GM15510 (cell line): ENCODE measurements around the gene DNAH10.

ENCODE experiments used
- POLR2A ChIP-seq: IDR thresholded peaks from 3 replicates; pipeline ENCODE4 v1.6.1; 2011; ENCODE audit warnings: borderline replicate concordance; ENCODE audit not compliant: insufficient read length; ENCODE audit errors: extremely low read depth

Gene DNAH10

DNA sequence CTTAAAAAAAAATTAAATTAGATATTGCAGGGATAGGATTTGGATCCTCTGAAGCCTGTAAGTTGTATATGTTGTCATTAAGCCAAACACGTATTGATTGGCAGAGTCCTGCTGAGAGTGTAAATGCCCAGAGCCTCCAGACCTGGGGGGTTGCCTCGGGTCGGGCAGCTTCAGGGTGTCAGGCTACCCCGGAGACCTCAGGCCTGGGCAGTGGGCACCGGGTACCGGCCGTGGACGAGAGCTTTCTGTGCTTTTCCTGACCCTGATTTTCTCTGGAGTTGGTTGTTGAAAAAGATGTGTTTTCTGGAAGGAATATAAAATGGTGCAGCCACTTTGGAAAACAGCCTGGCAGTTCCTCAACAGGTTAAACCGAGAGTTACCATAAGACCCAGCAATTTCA is 96.1 kb downstream of the DNAH10 start:
- TF ChIP-seq POLR2A, result no peak

- TF ChIP-seq POLR2A, result no peak
Measured at GRCh38 chr12:123859035-123859434, 96.9 kb downstream of the DNAH10 start.

DNA sequence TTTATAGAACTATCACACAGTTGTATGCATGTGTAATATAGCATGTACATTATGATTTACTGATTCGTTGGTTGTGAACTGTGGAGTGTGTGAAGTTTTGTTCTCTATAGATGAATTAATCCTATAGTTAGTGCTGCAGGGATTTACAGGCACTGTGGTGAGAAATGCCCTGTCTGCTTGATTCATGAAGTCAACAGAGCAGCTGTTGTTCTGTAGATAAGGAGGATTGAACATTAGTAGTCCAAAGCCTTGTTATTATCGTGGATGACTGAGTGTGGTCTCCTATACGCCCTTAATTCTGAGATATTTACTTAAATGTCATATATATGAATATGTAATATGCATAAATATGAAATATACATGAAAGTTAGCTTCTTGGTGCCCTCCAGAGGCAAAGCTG is 98.3 kb downstream of the DNAH10 start:
- TF ChIP-seq POLR2A, result no peak

DNA sequence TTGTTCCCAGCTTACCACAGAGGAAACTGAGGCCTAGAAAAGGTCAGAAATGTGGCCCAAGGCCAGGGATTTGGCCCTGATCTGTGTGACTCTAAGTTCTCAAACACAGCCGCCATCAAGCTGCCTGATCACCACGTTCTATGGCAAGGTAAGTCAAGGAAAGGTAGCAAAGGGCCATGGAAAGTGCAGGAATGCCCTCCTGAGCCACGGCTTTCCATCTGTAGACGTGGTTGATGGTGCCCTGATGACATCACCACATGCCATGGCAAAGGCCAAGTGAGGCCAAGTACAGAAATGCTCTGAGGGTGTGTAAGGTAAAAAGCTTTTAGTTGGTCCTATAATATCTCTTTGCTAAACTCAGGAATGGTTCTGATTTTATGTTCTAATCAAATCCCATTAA is 99.3 kb downstream of the DNAH10 start:
- TF ChIP-seq POLR2A, result no peak

GRCh38 chr12:123867141-123867540 is 105.0 kb downstream of the DNAH10 start:
- TF ChIP-seq POLR2A, result no peak

DNA sequence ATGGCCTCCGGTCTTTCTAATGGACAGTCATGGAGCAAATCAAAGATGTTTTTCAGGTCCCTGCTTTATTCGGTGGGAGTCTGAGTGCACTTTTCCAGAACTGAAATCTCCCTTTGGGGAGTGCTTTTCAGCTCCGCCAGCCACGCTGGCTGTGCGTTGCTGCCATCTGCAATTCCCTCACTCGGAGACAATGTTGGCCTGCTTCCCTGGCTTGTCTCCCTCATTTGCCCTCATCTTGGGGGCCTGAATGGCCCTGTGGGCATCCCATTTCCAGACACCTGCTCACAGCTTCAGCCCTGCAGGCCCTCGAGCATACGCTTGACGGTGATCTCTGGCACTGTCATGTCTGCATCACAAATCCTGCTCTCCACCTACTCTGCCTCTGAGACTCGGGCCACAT is 106.7 kb downstream of the DNAH10 start:
- no peak for TF ChIP-seq POLR2A

DNA sequence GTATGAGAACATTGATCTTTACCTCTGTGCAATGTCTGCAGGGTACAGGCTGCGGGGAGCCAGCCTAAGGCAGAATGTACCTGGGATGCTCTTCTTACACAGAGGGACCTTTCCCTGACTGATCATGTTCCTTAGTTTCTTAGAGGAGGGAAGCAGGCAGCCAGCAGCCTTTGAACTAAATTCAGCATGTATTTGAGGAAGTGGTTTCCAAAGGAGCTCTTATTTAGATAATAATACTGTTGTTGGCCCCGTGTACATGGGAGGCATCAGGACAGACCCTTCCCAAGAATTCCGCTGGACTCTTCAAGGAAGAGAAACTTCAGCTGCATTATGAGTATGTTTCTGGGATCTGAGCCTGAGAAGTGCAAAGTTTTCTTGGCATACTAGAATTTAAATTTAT is 111.7 kb downstream of the DNAH10 start:
- no peak for TF ChIP-seq POLR2A

- TF ChIP-seq POLR2A, result no peak
Measured at GRCh38 chr12:123877968-123878367, 115.9 kb downstream of the DNAH10 start.

DNA sequence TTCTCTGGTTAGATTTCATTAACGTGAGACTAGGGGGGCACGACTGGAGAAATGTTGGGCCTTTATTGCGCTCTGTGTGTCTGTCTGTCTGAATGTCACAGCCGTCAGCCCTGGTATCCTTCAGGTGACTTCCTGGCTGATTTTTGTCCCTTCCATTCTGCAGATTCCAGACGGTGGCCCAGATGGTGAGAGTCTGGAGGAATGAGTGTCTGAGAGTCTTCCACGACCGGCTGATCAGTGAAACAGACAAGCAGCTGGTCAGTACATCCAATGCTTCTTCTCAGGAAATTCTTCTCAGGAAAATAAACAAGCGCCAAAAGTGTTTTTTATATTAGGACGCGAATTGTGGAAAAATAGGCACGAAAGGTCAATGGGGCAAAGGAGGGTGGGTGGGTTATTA is 117.0 kb downstream of the DNAH10 start:
- no peak for TF ChIP-seq POLR2A

- no peak for TF ChIP-seq POLR2A
Measured at GRCh38 chr12:123879691-123880090, 117.6 kb downstream of the DNAH10 start.

DNA sequence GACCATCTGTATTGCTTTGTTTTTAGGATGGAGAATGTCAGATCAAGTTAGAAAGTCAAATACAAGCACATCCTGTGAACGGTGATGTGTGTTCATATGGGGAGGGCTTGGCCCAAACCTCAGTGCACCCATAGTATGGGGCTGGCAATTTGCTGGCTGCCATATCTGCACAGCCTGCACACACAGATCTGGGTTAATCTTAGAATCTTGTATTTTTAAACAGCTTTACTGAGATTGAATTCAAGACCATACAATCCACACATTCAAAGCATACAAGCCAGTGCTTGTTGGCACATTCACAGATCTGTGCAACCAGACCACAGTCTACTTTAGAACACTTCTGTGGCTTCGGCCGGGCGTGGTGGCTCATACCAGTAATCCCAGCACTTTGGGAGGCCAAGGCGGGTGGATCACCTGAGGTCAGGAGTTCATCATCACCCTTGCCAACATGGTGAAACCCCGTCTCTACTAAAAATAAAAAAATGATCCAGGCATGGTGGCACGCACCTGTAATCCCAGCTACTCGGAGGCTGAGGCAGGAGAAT is 120.1 kb downstream of the DNAH10 start:
- TF ChIP-seq POLR2A, result no peak

DNA sequence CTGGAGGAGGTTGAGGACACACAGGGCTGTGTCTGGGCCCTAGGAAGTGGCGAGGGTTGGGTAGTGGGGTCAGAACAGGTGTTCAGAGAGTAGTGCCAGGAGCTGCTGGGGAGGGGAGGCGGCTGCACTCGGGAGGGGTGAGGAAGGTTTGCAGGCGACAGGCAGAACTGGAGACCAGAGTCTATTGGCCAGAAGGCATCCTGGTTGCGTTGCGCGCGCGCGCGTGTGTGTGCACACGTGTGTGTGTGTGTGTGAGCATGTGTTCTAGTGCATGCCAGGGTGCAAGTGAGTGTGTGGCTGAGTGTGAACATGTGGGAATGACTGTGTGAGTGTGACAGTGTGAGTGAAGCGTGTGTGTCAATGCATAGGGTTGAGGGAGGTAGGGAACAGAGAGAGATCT is 124.2 kb downstream of the DNAH10 start:
- TF ChIP-seq POLR2A, result no peak

DNA sequence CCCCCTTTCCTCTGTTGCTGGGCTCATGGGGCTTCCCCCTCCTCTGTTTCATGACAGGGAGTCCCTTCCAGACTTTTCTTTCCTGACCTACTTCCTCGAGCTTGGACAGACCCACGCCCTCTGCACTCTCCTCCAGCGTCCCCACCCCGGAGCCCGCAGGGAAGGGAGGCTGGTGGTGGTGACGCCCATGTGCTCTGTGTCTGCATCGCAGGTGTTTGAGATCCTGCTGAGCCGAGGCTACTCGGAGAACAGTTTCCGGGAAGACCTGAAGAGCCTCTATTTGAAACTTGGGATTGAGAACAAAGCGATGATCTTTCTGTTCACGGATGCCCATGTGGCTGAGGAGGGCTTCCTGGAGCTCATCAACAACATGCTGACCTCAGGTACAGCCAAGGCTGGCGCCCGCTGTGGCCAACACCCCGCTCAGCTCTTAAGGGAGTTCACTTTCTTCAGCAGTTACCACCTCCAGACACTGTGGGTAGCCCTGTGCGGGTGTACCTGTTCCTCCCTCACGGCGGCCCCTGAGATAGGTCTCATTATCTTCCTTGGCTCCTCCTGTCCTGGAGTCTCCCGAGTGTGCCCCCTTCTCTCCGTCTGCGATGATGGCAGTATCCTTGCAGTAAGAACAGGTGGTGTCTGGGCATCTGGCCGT is 125.0 kb downstream of the DNAH10 start:
- no peak for TF ChIP-seq POLR2A

GRCh38 chr12:123888989-123889388 is 126.9 kb downstream of the DNAH10 start:
- TF ChIP-seq POLR2A, result no peak

DNA sequence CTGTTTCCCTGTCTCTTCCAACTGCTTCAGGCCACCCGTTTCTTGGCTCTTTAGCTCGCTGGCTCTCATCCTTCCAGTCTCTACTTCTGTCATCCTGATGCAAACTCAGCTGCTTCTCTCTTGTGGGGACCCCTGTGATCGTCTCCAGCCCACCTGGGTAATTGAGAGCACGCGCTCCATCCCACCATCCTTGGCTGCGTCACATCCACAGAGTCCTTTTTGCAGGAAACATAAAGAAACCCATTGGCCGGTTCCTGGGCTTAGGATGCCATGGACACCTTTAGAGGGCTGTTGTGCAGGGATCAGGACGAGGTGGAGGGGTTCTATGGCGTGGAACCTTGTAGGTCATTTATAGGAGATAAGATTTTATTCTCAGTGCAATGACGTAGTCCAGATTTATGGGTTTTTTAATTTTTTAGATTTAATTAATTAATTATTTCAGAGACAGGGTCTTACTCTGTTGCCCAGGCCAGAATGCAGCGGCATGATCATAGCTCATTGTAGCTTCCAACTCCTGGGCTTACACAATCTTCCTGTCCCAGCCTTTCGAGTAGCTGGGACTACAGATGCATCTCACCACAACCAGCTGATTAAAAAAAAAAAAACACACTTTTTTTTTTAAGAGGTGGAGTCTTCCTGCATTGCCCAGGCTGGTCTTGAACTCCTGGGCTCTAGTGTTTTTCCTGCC is 127.9 kb downstream of the DNAH10 start:
- no peak for TF ChIP-seq POLR2A

DNA sequence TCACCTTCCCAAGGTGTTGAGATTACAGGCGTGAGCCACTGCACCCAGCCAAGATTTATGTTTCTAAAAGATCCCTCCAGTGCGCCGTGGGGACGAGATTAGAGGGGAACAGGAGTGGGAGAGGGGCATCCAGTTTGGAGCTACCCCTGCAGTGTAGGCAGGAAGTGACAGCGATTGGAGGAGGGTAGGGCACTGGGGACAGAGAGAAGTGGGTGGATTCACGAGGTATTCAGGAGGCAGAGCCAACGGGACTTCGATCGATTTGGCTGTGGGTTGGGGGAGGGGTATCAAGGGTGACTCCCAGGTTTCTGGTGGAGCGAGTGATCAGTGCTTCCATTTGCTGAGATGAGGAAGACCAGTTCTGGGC is 128.4 kb downstream of the DNAH10 start:
- no peak for TF ChIP-seq POLR2A

DNA sequence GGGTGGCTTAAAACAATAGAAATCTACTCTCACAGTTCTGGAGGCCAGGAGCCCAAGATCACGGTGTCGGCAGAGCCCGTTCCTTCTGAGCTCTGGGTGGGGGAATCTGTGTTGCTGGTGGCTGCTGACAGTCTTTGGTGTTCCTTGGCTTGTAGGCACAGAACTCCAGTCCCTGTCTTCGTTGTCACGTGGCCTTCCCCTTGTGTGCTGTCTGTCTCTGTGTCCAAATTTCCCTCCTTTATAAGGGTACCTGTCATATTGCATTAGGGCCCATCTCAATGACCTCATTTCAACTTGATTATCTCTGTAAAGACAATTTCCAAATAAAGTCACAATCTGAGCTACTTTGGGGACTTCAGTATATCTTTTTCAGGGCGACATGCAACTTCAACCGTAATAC is 128.9 kb downstream of the DNAH10 start:
- no peak for TF ChIP-seq POLR2A

- TF ChIP-seq POLR2A, result no peak
Measured at GRCh38 chr12:123891516-123892179, 129.5 kb downstream of the DNAH10 start.
